ENCODE measurements around the gene LCP2.

LCP2 gene

DNA sequence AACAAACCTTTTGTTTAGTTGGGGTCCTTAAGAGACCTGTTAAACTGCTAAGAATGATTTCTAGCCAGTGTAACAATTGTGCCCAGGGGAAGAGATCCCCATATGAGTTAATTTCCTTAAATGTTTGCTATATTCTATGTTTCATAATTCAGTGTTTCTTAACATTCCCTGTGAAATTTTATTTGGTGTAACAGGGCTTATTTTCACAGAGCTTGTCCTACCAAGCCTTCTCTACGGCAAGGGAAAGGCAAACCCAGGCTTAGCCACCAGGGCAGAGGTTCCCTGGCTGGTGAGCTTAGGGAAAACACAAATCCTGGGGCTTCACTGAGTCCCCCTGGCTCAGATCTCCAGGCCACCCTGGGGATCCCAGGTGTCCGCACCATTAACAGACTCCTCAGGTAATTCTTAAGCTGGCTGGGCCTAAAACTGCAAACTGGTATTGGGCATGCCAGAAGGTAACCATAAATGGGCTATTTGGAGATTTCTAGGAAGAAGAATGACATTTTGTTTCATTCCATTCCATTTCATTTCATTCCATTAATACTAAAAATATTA lies 17.0 kb upstream of the LCP2 start:
- no peak for DNase-seq

GRCh38 chr5:170313816-170314215 lies 16.2 kb upstream of the LCP2 start:
- DNase-seq = no peak

- DNase-seq = peak; percentile 67 to 81
Observed at GRCh38 chr5:170313344-170313743, 15.8 kb upstream of the LCP2 start.

GRCh38 chr5:170312666-170313065 lies 15.1 kb upstream of the LCP2 start:
- DNase-seq = peak; percentile 82 to 89

GRCh38 chr5:170312301-170312595 lies 14.7 kb upstream of the LCP2 start:
- DNase-seq = no peak

- no peak for DNase-seq
Observed at GRCh38 chr5:170311511-170312300, 14.1 kb upstream of the LCP2 start.

DNA sequence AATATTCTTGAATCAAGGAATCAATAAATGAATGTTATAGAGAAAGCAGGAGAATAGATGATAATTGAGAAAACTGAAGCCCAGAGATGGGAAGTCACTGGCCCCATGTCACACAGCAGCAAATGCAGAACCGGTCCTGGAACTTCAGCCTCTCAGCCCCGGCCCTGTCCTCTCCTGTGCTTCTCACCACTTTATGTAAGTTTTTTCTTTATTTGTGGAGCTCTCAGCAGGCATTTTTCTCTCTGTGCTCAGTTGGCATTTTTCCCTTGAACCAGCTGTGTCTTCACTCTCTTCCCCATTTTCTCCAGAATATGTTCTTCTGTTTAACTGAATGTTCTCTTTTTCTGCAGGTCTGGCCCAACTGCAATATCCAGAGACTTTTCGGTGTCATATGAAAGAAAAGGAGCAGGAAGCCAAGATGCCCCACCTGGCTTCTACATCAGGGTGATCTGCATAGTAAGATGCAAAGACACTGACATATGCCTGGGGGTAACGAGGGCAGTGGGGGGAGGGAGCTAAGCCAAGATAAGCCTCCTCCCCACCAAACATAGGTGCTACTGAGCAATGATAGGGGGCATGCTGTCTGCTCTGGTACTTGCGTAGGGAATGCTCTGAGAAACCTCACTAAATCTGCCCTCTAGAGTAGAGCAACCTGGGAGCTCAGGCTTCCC lies 12.8 kb upstream of the LCP2 start:
- no peak for DNase-seq

- DNase-seq = no peak
Observed at GRCh38 chr5:170308686-170309085, 11.1 kb upstream of the LCP2 start.

- DNase-seq = peak in 1 of 2 donors; percentile 86
Observed at GRCh38 chr5:170307575-170308465, 10.2 kb upstream of the LCP2 start.

DNA sequence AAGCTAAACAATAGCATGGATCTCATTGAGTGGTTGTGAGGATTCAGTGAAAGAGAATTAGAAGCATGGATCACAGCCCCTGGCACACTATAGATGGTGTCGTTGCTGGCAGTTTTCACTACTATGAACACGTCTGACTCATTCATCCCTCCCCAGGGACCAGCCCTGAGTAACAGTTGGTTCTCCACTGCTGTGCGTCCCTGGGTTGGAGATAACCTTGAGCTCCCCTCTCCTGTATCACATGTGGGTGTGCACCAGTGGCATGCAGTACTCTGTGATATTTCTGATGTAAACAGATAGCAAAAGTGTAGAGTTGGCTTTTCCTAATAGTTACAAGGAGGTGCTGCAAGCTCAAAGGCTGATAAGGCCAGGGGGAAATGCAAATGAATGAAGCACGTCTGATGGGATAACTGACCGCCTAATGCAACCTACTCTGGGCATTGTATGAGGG lies 8.8 kb upstream of the LCP2 start:
- no peak for DNase-seq

DNA sequence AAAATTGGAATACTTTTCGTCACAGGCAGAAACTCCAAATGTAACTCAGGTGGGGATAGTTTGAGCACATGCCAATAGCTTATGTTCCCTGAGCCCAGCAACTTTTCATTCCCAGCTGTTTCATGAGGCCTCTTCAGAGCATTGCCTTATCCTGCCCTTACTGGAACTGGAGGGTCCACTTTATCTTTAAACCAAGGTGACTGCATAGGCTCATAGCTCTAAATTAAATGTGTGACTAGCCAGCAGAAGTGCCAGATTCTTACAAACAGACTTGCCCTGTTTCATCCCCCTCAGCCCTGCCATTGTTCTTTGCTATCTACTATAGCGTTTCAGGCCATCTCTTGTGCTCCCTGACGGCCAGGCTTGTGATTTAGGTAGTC lies 8.1 kb upstream of the LCP2 start:
- no peak for DNase-seq

- DNase-seq = no peak
Observed at GRCh38 chr5:170305016-170305645, 7.6 kb upstream of the LCP2 start.

- no peak for DNase-seq
Observed at GRCh38 chr5:170303549-170303948, 6.0 kb upstream of the LCP2 start.

GRCh38 chr5:170302653-170303501 lies 5.3 kb upstream of the LCP2 start:
- peak; percentile 85 to 94 for DNase-seq

DNA sequence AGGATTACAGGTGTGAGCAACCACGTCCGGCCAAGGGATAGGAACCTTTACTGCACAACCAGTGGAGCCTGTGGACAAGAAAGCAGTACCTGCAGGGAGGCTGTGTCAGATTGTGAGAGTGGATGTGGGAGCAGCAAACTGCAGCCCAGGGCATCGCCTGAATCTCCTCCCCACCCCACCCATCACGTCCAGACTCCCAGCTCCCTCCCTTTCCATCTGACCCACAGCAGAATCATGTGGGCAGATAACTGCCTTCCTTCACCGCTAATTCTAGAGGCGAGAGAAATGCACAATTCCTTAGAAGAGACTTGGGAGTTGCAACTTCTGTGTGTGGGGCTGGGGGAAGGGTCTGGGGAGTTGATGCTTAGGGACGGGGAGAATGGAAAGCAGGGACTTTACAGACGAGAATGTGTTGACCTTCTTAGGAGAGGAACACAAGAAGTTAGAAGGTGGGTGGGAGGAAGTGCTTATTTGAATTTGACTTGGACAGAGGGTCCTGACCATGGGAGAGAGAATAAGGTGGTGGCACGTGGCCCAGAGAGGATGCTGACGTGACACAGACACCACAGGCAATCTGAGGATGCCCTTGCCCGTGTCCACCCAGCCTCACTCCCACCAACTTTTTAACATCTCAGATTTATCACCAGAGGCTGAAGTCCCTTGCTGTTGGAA lies 4.5 kb upstream of the LCP2 start:
- no peak for DNase-seq

GRCh38 chr5:170301149-170301548 lies 3.6 kb upstream of the LCP2 start:
- DNase-seq = no peak

DNA sequence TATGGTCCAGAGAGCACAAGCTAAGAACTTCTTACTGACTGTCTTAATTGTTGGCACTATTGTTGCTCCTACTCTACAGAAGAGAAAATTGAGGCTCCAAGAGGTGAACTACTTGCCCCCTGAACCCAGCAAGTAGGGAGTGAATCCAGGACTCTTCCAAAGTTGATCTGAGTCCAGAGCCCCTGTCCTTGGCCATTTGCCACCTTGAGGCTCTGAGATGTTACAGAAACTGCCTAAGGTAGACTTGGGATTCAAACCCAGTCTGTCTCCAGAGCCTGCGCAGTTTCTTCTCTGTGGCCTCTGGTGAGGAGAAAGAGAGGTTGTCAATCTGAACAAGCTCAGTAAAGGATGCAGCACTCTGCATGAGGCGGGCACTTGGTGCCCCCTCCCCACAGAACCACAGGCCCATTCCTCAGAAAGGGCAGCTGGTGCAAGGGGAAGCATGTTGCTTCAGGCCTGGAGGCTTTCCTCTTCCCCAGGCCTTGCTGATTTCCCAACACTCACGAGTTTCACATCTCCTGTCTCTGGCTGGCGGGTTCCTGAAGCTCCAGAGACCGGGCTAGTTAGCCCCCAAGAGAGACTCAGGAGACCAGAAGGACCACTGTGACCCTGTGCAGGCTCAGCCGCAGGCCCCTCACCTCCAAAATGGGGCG lies 2.9 kb upstream of the LCP2 start:
- DNase-seq = peak in 1 of 2 donors; percentile 51

GRCh38 chr5:170296935-170297588 lies 515 bp downstream of the LCP2 start:
- DNase-seq = no peak

GRCh38 chr5:170296036-170296934 lies 1.3 kb downstream of the LCP2 start:
- DNase-seq = peak in 1 of 2 donors; percentile 32
